Small intestine (tissue), 7 donors: ENCODE data around the gene UBP1. TPM values are rescaled to one million over a fixed set of nuclear protein-coding genes. Genes with fewer than 3 reads are reported as not detected.
"Not testable (repeated sequence)": the region's sequence is repeated elsewhere in the genome, so short reads cannot be mapped to it uniquely, and the experiment has no call there.

Experiments
- DNase-seq, 2 donors: peaks; one replicate each; pipeline versions ENCODE4 v3.0.0 to v3.0.0-alpha.2; 2013
- FAIRE-seq: peaks from 2 replicates; lab custom pipeline; 2012; peaks lifted over from hg19 to GRCh38; lab: Jason Lieb, UNC
- H3K27ac ChIP-seq, 3 donors: one replicate each; pipeline ENCODE4 v1.5.1; 2013; ENCODE audit warnings: low read length in 2 of 3, mild to moderate bottlenecking in 2 of 3, control low read depth in 1 of 3, inconsistent platforms in 1 of 3, low read depth in 1 of 3, moderate library complexity in 1 of 3
- H3K27me3 ChIP-seq, 3 donors: one replicate each; pipeline ENCODE4 v1.6.1; 2013; ENCODE audit warnings: low read length in 3 of 3, inconsistent platforms in 1 of 3; ENCODE audit not compliant: control insufficient read depth in 3 of 3, insufficient read depth in 3 of 3
- H3K36me3 ChIP-seq, 3 donors: one replicate each; pipeline ENCODE4 v1.6.1; 2013; ENCODE audit warnings: low read length in 3 of 3, inconsistent platforms in 1 of 3, low read depth in 1 of 3, mild to moderate bottlenecking in 1 of 3, moderate library complexity in 1 of 3; ENCODE audit not compliant: control insufficient read depth in 3 of 3, insufficient read depth in 2 of 3
- H3K4me1 ChIP-seq, 3 donors: one replicate each; pipeline ENCODE4 v1.6.1; 2013; ENCODE audit warnings: low read length in 2 of 3, inconsistent platforms in 1 of 3, low read depth in 1 of 3, mild to moderate bottlenecking in 1 of 3, moderate library complexity in 1 of 3; ENCODE audit not compliant: control insufficient read depth in 3 of 3, insufficient read depth in 2 of 3
- H3K4me3 ChIP-seq, 3 donors: one replicate each; pipeline ENCODE4 v1.5.1; 2013; ENCODE audit warnings: low read length in 3 of 3, control low read depth in 1 of 3, inconsistent platforms in 1 of 3, low read depth in 1 of 3, mild to moderate bottlenecking in 1 of 3, moderate library complexity in 1 of 3
- H3K9me3 ChIP-seq, 2 donors: one replicate each; pipeline ENCODE4 v1.6.1; 2013; ENCODE audit warnings: low read depth in 1 of 2, low read length in 1 of 2; ENCODE audit not compliant: control insufficient read depth in 2 of 2, insufficient read depth in 1 of 2
- WGBS, 3 donors: extraction: QIAGEN DNeasy Blood & Tissue Kit; methylation state at CpG; one replicate each; pipeline ENCODE4 v1.1.7; 2013; 5-methylcytosine and 5-hydroxymethylcytosine counted together
- polyA plus RNA-seq, 4 donors: library from polyadenylated mRNA; stranded (reverse) in 3 of 4; unstranded in 1 of 4; fragments of 200-250 nt in 3 of 4; fragments of 120-200 nt in 1 of 4; gene quantifications; one replicate each; pipeline versions ENCODE4 v1.2.1 to v1.2.3, GENCODE V29; 2013
- donor health status: healthy with polysubstance abuse.
- donor health status: control.
- donor health status: control.
- donor health status: Bipolar disorder and iron deficiency.
- donor health status: healthy.

Gene UBP1
- polyA plus RNA-seq, 4 donors, result 20.0 to 71.1 (median 35.0) TPM

DNA sequence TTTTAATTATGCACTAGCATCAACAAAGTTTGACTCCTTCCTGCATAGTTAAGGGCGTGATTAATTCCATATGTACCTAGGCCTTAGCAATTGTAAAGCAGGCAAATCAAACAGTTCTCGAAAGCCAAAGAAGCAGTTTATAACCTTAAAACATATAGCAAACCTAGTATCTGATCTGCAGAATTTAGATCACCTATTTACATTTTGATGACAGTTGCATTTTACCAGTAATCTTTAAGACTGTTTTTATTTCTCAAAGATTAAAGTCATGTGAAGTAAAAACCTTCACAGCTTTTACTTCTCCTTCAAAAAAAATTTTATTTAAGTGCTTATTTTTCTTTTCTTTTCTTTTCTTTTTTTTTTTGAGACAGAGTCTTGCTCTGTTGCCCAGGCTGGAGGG lies 20.9 kb upstream of the UBP1 start:
- Histone ChIP-seq H3K27me3 (no peaks in the 10 kb centered on the region), H3K9me3 (peaks cover 0 to 20% of the 10 kb centered on the region in 2 donors), H3K27ac (no peak overlapping the region), H3K36me3 (no peaks in the 10 kb centered on the region), H3K4me1 (no peaks in the 10 kb centered on the region), H3K4me3 (no peak overlapping the region)
- DNase-seq (no peak), FAIRE-seq (no peak)
- WGBS, 3 donors, result 96 to 97% (median 96%) methylated on average over 2 of the region's 2 CpGs

DNA sequence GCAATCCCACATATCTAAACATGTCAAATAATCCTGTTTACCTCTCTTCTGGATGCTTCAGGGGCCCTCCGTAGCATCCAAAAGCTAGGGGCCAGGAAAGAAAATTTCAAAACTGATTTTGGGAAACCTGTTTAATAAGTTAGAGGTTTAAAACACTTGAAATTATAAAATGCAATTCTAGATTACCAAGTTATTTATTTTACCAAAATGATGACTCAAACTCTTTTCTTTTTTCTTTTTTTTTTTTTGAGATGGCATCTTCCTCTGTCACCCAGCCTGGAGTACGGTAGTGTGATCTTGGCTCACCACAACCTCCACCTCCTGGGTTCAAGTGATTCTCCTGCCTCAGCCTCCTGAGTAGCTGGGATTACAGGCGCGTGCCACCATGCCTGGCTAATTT lies 19.4 kb upstream of the UBP1 start:
- H3K4me1 ChIP-seq, H3K27me3 ChIP-seq, H3K36me3 ChIP-seq, FAIRE-seq, DNase-seq, H3K27ac ChIP-seq, H3K4me3 ChIP-seq: not testable (repeated sequence)
- peaks cover 0 to 20% of the 10 kb centered on the region in 2 donors for H3K9me3 ChIP-seq
- 97 to 98% (median 97%) methylated on average over 4 of the region's 4 CpGs for WGBS, 3 donors

DNA sequence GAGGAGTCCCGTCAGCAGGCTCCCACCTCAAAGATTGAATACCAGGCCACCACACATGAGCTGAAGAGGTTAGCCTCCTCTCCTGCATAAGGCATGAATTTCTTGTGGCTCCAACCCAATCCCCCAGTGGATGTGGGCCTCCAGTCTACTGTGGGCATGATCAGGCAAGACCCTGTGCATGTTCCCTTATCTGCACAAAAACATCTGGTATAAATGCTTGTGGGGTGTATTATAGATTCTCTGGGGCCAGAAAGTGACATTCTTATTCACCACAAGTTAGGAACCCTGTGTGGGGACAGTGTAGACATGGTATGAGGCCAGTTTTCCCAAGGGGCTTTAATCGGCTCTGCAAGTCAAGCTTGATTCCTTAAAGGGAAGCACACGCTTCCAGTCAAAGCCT lies 18.2 kb upstream of the UBP1 start:
- no peaks in the 10 kb centered on the region for H3K4me1 ChIP-seq
- H3K9me3 ChIP-seq, result peaks cover 0 to 20% of the 10 kb centered on the region in 2 donors
- no peaks in the 10 kb centered on the region for H3K27me3 ChIP-seq
- no peak for FAIRE-seq
- 85 to 100% (median 97%) methylated on average over 3 of the region's 3 CpGs for WGBS, 3 donors
- H3K27ac ChIP-seq, result no peak overlapping the region
- no peak overlapping the region for H3K4me3 ChIP-seq
- H3K36me3 ChIP-seq, result no peaks in the 10 kb centered on the region
- DNase-seq, result no peak

DNA sequence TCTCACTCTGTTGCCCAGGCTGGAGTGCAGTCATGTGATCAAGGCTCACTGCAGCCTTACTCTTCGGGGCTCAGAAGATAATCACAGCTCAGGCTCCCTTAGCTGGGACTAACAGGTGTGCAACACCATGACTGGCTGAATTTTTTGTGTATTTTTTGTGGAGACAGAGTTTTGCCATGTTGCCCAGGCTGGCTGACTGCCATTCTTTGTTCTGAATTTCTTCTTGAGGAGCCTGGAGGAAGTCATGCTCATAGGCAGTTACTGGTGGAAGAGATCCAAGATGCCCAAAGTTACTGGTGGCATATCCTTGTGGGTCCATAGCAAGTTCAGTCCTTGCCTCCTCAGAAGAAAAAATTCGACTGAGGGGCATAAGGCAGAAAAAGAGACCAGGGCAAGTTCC lies 16.6 kb upstream of the UBP1 start:
- Histone ChIP-seq H3K36me3 (no peaks in the 10 kb centered on the region), H3K27ac (no peak overlapping the region), H3K27me3 (no peaks in the 10 kb centered on the region), H3K4me3 (no peak overlapping the region), H3K4me1 (no peaks in the 10 kb centered on the region), H3K9me3 (peaks cover 0 to 20% of the 10 kb centered on the region in 2 donors)
- 79 to 85% (median 79%) methylated on average over 2 of the region's 2 CpGs for WGBS, 3 donors
- FAIRE-seq, result no peak
- DNase-seq, result no peak

DNA sequence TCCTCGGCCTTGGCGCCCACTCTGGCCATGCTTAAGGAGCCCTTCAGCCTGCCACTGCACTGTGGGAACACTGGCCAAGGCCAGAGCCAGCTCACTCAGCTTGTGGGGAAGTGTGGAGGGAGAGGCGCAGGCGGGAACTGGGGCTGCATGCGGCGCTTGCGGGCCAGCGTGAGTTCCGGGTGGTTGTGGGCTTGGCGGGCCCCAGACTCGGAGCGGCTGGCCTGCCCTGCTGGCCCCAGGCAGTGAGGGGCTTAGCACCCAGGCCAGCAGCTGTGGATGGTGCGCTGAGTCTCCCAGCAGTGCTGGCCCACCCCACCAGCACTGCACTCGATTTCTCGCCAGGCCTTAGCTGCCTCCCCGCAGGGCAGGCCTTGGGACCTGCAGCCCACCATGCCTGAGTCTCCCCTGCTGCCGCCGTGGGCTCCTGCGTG lies 13.1 kb upstream of the UBP1 start:
- no peak overlapping the region for H3K4me3 ChIP-seq
- H3K9me3 ChIP-seq, result peaks cover 0 to 7% of the 10 kb centered on the region in 2 donors
- H3K27me3 ChIP-seq, result no peaks in the 10 kb centered on the region
- H3K4me1 ChIP-seq, result no peaks in the 10 kb centered on the region
- no peaks in the 10 kb centered on the region for H3K36me3 ChIP-seq
- no peak overlapping the region for H3K27ac ChIP-seq
- 95 to 98% (median 98%) methylated on average over 16 to 19 of the region's 19 CpGs for WGBS, 3 donors
- no peak for DNase-seq
- no peak for FAIRE-seq

DNA sequence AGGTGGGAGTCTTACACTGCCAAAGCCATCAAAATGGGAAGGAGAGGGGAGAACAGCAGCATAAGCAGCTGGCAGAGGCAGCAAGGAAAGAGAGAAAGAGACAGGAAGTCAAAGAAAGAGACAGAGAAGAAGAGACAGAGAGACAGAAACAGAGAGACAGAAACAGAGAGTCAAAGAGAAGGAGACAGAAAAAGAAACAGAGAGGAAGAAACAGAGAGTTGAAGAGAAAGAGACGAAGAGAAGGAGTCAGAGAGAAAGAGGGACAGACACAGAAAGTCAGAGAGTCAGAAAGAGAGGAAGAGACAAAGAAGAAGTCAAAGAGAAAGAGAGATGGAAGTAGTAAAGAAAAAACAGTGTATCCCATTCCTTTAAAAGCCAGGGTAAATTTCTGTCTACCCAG lies 11.8 kb upstream of the UBP1 start:
- not testable (repeated sequence) for H3K4me1 ChIP-seq, H3K36me3 ChIP-seq, H3K4me3 ChIP-seq, H3K27ac ChIP-seq, H3K9me3 ChIP-seq, DNase-seq, H3K27me3 ChIP-seq, FAIRE-seq
- WGBS, 3 donors, result 86 to 93% (median 87%) methylated on average over 1 of the region's 1 CpG

DNA sequence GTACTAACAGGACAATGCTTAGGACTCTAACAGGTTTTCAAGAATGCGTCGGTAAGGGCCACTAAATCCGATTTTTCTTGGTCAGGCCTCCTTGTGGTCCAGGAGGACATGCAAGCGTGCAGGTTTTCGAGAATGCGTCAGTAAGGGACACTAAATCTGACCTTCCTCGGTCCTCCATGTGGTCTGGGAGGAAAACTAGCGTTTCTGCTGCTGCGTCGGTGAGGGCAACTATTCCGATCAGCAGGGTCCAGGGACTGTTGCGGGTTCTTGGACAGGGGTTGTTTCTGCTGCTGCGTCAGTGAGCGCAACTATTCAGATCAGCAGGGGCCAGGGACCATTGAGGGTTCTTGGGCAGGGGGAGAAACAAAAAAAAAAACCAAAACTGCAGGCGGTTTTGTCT lies 7.8 kb upstream of the UBP1 start:
- FAIRE-seq, result no peak
- H3K4me1 ChIP-seq, result no peaks in the 10 kb centered on the region

DNA sequence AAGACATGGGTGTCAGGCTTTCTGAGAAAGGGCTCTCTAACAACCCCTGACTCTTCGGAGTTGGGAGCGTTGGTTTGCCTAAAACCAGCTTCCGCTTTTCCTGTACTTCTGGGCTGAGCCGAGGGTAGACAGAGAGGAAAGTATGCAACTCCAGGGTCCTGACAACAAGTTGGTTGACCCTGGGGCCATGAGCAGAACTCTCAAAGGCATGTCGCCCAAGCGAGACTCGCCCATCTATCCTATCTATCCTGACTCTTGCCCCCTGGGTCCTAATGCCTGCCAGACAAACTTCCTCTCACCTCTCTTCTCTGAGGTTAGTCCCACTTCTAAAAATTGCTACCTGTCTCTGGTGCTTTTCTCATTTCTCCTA lies 7.0 kb upstream of the UBP1 start:
- WGBS, 3 donors, result 86 to 95% (median 90%) methylated on average over 7 of the region's 7 CpGs
- H3K4me1 ChIP-seq, DNase-seq, H3K9me3 ChIP-seq, H3K36me3 ChIP-seq, H3K4me3 ChIP-seq, H3K27ac ChIP-seq, FAIRE-seq, H3K27me3 ChIP-seq: not testable (repeated sequence)

More for the DNA sequence above, 7.8 kb upstream of the UBP1 start:
- no peak overlapping the region for H3K4me3 ChIP-seq
- DNase-seq, result no peak
- no peaks in the 10 kb centered on the region for H3K36me3 ChIP-seq
- H3K27me3 ChIP-seq, result no peaks in the 10 kb centered on the region
- H3K27ac ChIP-seq, result no peak overlapping the region
- 95 to 96% (median 95%) methylated on average over 15 of the region's 15 CpGs for WGBS, 3 donors
- H3K9me3 ChIP-seq, result no peaks in the 10 kb centered on the region

DNA sequence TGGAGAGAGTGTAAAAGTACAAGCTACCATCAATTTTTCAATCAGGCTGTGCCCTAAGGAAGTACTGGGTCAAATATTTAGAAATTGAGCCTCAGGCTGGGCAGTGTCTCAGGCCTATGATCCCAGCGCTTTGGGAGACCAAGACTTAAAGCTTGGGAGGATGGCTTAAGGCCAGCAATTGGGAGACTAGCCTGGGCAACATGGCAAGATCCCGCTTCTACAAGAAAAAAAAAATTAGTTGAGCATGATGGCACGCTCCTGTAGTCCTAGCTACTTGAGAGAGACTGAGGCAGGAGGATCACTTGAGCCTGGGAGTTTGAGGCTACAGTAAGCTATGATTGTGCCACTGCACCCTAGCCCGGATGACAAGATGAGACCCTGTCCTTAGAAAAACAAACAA lies 2.0 kb upstream of the UBP1 start:
- WGBS, 3 donors, result 82 to 99% (median 85%) methylated on average over 4 of the region's 4 CpGs
- DNase-seq, result no peak

More for the DNA sequence above, 2.0 kb upstream of the UBP1 start:
- H3K27ac ChIP-seq, result peak overlapping the region in 1 of 3 donors; percentile 98
- FAIRE-seq, result no peak
- peaks cover 3 to 12% (median 8%) of the 10 kb centered on the region in 3 donors for H3K4me1 ChIP-seq
- H3K9me3 ChIP-seq, result no peaks in the 10 kb centered on the region
- no peaks in the 10 kb centered on the region for H3K36me3 ChIP-seq
- no peak overlapping the region for H3K4me3 ChIP-seq
- no peaks in the 10 kb centered on the region for H3K27me3 ChIP-seq
